Adrenal gland (tissue), 5 donors: ENCODE data around the gene NCR3LG1.

Source experiments
- CTCF ChIP-seq, 6 experiments: fragments of 450-650 bp in 4 of 6; fragments of 200-600 bp in 2 of 6; sonication (generic) in 1 of 6; IDR thresholded peaks; 1 replicate in 5 of 6; 2 replicates in 1 of 6; pipeline versions ENCODE4 v1.5.1 to v1.8.0; 2016 to 2021; ENCODE audit warnings: antibody characterized with exemption in 6 of 6, mild to moderate bottlenecking in 2 of 6, moderate library complexity in 1 of 6
- POLR2A ChIP-seq, 2 donors: fragments of 450-650 bp; IDR thresholded peaks; one replicate each; pipeline ENCODE4 v1.6.1; 2017; ENCODE audit warnings: antibody characterized with exemption in 2 of 2, mild to moderate bottlenecking in 2 of 2, moderate library complexity in 1 of 2
- donor health status: DM: no; HTN: no; CAD: no.

GRCh38 chr11:17343257-17343656 lies 8.3 kb upstream of the NCR3LG1 start:
- TF ChIP-seq CTCF (IDR thresholded peaks at IDR 0.05) (no peak), POLR2A (IDR thresholded peaks at IDR 0.05) (no peak)
